RPMI7951 (cell line): ENCODE measurements around the gene C2CD2L. TPM values are rescaled to one million over a fixed set of nuclear protein-coding genes. Genes with fewer than 3 reads are reported as not detected.
A peak's percentile ranks its signal among the peaks of the same experiment; 100 is the strongest.
"Not testable (repeated sequence)": the region's sequence is repeated elsewhere in the genome, so short reads cannot be mapped to it uniquely, and the experiment has no call there.

Experiments
- DNase-seq: peaks from one replicate; pipeline ENCODE4 v3.0.0-alpha.2; 2012; ENCODE audit warnings: low read depth
- total RNA-seq: library from RNA; depleted of rRNA; stranded (reverse); fragments of >200 nt; shearing (Covaris generic); gene quantifications from 2 replicates; pipeline ENCODE4 v1.2.3, GENCODE V29; 2014; rRNA removed

Gene C2CD2L
- total RNA-seq, 1 experiment from 2014 or later: 3.2 TPM

DNA sequence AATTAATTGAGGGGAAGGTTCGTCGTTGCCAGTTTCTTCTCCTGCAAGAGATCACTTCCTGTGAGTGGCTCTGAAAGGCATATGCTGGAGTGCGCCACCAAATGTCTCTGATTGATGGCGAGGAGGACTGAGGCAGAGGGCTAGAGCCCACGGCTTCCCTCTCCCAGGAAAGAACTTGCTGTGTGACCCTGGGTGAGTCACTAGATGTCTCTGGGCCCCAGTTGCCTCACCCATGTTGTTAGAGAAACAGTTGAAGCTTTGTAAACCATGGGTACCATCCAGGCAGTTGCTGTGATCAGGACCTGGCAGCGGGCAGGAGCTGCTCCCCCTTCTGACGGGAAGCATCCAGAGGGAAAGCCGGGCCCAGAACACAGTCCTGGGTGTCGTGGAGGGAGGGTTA lies 44.9 kb downstream of the C2CD2L start:
- DNase-seq: no peak

DNA sequence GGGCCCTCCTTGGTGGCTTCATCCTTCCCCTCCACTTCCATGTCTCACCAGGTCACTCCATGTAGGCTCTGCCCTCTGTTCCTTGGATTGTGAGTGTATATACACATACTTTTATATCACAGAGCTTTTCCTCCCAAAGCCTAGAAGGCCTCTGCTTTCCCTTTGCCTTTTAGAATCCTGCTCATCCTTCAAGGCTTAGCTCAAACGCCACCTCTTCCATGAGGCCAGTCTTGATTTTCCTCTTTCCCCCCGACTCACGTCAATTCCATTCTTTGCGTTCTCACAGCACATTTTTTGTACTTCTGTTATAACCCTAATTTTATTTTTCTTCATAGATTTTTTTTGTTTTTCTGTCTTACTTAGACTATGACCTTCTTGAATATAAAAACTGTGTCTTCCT lies 45.5 kb downstream of the C2CD2L start:
- no peak for DNase-seq

DNA sequence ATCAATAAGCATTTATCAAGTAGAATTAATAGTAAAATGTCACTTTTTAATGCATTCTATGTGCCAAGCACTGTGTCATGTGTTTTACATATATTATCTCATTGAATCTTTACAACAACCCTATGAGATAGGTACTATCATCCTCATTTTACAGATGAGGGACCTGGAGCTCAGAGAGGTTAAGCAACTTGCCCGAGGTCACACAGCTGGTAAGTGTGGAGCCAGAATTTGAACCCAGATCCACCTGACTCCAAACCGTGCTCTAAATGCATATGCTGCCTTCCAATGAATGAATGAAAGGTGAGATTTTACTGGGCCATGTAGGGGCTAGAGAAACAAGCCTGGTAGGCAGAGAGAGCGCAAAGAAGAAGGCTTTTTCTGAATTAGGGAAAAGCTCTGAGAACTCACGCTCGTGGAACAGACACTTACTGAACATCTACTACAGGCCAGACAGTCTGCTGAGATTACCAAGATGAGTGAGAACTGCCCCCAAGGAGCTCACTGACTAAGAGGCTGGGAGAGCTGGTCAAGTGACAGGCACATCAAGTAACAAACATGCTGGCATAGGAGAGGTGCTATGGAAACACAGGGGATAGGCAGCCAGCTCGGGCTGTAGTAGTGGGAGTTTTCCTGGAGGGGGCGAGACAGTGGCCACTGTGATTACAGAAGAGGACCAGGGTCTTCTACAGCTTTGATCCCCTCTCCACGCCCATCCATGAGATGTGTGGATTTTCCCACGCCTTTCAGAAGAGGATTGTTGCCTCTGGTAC lies 46.1 kb downstream of the C2CD2L start:
- DNase-seq: no peak

GRCh38 chr11:119154178-119154577 lies 47.0 kb downstream of the C2CD2L start:
- DNase-seq: no peak

DNA sequence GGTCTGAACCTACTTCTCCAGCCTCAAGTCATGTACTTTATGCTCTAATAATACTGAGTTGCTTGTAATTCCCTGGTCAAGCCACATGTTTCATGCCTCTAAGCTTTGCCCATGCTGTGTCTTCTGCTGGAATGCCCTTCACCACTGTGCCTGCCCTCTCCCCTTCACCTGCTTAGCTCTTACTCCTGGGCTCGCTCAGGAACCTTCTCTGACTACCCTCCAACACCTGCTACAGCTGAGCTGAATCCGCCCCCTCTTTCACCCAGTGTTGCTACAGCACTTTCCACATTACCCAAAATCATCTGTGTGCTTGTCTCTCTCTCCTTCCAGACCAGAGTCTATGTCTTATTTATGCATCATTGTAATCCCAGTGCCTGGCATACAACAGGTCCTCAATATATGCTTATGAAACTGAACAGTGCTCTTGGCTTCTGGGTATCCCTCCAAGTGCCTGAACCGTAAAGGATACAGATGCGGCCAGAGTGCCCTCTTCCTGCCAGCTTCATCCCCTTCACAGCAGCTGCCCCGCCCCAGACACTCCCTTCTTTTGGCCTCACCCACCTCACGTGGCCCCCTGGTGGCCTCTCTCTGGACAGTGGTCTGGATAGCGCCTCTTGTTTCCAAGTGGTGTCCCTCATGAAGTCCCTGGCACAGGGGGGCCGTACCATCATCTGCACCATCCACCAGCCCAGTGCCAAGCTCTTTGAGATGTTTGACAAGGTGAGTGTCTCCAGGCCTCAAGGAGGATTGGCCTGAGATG lies 48.8 kb downstream of the C2CD2L start:
- peak; percentile 58 for DNase-seq

- DNase-seq: no peak
Measured at GRCh38 chr11:119156496-119156895, 49.4 kb downstream of the C2CD2L start.

DNA sequence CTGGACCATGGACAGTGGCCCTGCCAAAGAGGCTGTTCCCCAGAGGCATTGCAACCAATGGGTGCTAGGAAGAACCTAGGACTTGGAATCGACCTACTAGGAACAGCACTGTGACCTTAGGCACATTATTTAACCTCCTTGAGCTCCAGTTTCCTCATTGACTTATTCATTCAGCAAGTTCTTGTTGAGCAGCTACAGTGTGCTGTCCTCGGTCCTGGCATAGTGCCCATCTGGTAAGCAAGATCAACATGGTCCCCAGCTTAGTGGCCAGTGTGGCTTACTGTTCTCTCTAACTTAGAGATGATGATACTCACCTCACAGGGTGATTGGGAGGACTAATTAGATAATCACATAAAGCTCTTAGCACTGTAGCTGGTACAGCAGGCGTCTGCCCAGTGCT lies 49.9 kb downstream of the C2CD2L start:
- no peak for DNase-seq

DNA sequence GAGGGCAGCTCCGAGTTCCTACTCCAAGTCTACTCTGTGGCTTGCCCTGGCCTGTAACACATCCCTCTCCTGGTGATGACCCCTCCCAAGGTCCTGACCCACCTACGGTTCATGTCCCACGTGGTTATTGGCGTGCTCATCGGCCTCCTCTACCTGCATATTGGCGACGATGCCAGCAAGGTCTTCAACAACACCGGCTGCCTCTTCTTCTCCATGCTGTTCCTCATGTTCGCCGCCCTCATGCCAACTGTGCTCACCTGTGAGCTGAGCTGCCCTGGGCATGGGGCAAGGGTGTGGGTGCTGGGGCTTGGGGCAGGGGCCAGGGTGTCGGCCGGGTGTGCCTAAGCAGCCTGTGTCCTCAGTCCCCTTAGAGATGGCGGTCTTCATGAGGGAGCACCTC lies 51.3 kb downstream of the C2CD2L start:
- no peak for DNase-seq

DNA sequence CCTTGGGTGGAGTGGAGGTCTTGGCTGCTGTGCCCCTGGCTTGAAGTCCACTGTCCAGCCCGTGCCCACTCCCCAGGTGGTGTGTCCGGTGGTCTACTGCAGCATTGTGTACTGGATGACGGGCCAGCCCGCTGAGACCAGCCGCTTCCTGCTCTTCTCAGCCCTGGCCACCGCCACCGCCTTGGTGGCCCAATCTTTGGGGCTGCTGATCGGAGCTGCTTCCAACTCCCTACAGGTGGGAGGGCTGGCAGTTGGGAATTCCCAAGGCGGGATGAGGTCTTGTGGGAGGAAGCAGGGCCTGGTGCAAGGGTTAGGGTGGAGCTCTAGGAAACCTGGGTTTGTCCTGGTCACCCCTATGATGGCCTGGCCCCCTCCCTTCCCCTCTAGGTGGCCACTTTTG lies 53.0 kb downstream of the C2CD2L start:
- DNase-seq: no peak

- no peak for DNase-seq
Measured at GRCh38 chr11:119161871-119162270, 54.7 kb downstream of the C2CD2L start.

DNA sequence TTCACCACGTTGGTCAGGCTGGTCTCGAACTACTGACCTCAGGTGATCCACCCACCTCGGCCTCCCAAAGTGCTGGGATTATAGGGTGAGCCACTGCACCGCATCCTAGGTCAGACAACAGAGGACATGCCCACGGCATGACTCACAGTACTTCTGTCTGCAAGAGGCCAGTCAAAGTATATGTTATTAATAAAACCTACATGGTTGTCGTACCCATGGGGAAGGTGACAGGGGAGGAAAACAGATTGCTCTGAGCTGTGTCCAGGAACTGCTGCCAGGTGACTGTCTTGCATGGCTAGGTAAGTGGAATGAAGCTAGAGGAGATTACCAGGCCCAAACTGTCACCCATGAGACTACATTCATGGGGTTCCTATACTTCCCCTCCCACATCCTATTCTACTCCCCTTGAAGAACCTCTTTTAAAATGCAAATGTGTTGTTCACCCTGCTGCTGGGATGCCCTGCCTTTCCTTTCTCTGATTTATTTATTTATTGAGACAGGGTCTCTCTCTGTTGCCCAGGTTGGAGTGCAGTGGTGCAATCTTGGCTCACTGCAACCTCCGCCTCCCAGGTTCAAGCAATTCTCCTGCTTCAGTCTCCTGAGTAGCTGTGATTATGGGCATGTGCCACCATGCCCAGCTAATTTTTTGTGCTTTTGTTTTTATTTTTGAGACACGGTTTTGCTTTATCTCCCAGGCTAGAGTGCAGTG lies 59.4 kb downstream of the C2CD2L start:
- peak; percentile 53 for DNase-seq

DNA sequence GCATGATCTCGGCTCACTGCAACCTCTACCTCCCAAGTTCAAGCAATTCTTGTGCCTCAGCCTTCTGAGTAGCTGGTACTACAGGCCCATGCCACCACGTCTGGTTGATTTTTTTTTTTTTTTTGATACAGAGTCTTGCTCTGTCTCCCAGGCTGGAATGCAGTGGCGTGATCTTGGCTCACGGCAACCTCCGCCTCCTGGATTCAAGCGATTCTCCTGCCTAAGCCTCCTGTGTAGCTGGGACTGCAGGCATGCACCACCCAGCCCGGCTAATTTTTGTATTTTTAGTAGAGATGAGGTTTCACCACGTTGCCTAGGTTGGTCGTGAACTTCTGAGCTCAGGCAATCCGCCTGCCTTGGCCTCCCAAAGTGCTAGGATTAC lies 59.9 kb downstream of the C2CD2L start:
- not testable (repeated sequence) for DNase-seq

DNA sequence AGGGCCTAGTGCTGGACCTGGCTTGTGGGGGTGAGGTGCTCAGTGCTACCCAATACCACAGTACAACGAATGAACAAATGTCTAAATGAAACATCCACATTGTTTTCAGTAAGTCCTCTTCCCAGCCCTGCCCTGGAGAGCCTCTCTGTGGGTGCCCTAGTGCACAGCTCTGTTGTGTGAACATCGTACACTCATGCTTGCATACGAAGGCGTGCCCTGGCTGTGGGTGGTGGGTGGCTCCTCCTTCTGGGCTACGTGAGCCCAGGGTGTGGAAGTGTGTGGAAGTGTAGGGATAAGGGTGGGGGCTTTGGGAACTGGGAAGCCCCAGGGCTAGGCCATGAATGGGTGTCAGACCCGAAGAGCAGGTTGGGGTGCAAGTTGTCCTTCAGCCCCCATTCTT lies 60.8 kb downstream of the C2CD2L start:
- no peak for DNase-seq

Other genes with a start within 250 kb of the C2CD2L start
- gene CXCR5, start 223.5 kb upstream of the C2CD2L start, total RNA-seq: not detected in 2 replicates
- 11.1 and 13.8 TPM in 2 replicates for gene BCL9L, start 181.4 kb upstream of the C2CD2L start, total RNA-seq
- not detected in 2 replicates for gene UPK2, start 151.0 kb upstream of the C2CD2L start, total RNA-seq
- not detected in 2 replicates for gene FOXR1, start 135.6 kb upstream of the C2CD2L start, total RNA-seq
- 7.2 and 8.1 TPM in 2 replicates for gene CENATAC, start 109.2 kb upstream of the C2CD2L start, total RNA-seq
- gene RPS25, start 89.0 kb upstream of the C2CD2L start, total RNA-seq: 2,312 and 2,810 TPM in 2 replicates
- 135 and 150 TPM in 2 replicates for gene TRAPPC4, start 88.6 kb upstream of the C2CD2L start, total RNA-seq
- gene SLC37A4, start 76.5 kb upstream of the C2CD2L start, total RNA-seq: 18.6 and 19.7 TPM in 2 replicates
- 106 and 115 TPM in 2 replicates for gene HYOU1, start 50.1 kb upstream of the C2CD2L start, total RNA-seq
- gene VPS11, start 39.5 kb upstream of the C2CD2L start, total RNA-seq: 19.1 and 24.6 TPM in 2 replicates
- 14.3 and 17.1 TPM in 2 replicates for gene HMBS, start 22.5 kb upstream of the C2CD2L start, total RNA-seq
- gene DPAGT1, start 5.5 kb upstream of the C2CD2L start, total RNA-seq: 41.6 and 44.0 TPM in 2 replicates
- 13.2 and 16.5 TPM in 2 replicates for gene HINFP, start 14.2 kb downstream of the C2CD2L start, total RNA-seq
- 0.20 and 0.24 TPM in 2 replicates for gene ABCG4, start 41.7 kb downstream of the C2CD2L start, total RNA-seq
- 4.9 and 5.6 TPM in 2 replicates for gene NLRX1, start 61.4 kb downstream of the C2CD2L start, total RNA-seq
- gene NHERF4, start 78.1 kb downstream of the C2CD2L start, total RNA-seq: not detected in 2 replicates
- gene CBL, start 99.0 kb downstream of the C2CD2L start, total RNA-seq: 12.7 and 14.1 TPM in 2 replicates
- gene MCAM, start 209.8 kb downstream of the C2CD2L start, total RNA-seq: 57.2 and 91.7 TPM in 2 replicates
- 9.0 and 9.1 TPM in 2 replicates for gene RNF26, start 227.2 kb downstream of the C2CD2L start, total RNA-seq
- 2.3 and 4.4 TPM in 2 replicates for gene C1QTNF5, start 233.5 kb downstream of the C2CD2L start, total RNA-seq
- gene MFRP, start 239.4 kb downstream of the C2CD2L start, total RNA-seq: not detected in 2 replicates